NCI-H524 (cell line): ENCODE data around the gene RHBDL1.

ENCODE experiments used
- DNase-seq, 2 experiments: peaks; one replicate each; lab custom pipeline; 2025; lab: John Stamatoyannopoulos, UW

Gene RHBDL1

DNA sequence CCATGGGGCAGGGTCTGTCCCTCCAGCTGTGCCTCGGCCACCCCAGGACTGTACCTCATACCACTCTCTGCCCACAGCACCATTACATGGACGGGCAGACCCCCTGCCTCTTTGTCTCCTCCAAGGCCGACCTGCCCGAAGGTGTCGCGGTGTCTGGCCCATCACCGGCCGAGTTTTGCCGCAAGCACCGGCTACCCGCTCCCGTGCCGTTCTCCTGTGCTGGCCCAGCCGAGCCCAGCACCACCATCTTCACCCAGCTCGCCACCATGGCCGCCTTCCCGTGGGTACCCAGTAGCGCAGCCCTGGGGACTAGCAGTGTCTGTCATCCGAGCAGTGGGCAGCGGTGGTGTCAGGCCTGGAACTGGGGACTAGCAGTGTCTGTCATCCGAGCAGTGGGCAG lies 2.6 kb upstream of the RHBDL1 start:
- DNase-seq: no peak

DNA sequence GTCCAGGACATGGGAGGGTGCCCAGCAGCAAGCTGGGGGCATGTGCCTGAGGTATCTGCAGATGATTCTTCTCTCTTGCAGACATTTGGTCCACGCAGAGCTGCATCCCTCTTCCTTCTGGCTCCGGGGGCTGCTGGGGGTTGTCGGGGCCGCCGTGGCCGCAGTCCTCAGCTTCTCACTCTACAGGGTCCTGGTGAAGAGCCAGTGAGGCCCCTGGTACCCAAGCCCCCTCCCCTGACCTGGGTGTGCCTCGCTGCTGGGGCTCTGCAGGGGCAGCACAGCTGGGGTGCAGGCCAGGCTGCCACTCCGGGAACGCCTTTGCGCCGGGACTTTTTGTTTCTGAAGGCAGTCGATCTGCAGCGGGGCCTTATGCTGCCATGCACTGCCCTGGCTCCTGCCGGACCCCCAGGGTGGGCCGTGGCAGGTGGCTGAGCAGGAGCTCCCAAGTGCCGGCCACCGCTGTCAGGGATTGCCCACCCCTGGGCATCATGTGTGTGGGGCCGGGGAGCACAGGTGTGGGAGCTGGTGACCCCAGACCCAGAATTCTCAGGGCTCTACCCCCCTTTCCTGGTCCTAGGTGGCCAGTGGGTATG lies 2.0 kb upstream of the RHBDL1 start:
- DNase-seq: no peak

DNA sequence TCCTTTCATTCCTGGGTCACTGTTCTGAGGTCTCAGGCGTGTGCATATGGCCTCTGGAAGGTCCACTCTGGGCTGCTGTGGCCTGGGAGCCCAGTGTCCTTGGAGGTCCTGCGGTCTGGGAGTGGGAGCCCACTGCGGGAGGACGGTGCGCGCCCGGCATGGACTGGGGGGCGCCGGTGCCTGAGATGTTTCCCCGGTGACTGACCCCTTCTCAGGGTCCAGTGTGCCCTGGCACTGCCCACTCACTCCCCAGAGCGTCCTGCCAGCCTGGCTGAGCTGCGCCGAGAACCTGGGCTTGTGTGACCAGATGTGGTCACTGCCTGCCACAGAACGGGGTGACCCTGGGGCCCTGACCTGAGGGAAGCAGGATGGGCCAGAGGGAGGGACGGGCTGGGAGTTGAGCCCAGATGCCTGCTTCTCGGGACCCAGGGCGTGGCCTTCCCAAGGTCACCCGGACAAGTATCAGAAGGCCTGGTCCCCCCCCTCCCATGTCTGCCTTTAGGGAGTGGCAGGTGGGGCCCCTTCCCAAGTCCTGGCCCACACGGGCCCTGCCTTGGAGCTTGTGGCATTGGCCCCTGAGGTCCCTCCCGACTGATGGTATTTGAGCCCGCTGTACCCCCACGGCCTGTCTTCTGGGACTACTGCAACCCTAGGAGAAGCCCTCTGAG lies 1.1 kb upstream of the RHBDL1 start:
- no peak for DNase-seq

DNA sequence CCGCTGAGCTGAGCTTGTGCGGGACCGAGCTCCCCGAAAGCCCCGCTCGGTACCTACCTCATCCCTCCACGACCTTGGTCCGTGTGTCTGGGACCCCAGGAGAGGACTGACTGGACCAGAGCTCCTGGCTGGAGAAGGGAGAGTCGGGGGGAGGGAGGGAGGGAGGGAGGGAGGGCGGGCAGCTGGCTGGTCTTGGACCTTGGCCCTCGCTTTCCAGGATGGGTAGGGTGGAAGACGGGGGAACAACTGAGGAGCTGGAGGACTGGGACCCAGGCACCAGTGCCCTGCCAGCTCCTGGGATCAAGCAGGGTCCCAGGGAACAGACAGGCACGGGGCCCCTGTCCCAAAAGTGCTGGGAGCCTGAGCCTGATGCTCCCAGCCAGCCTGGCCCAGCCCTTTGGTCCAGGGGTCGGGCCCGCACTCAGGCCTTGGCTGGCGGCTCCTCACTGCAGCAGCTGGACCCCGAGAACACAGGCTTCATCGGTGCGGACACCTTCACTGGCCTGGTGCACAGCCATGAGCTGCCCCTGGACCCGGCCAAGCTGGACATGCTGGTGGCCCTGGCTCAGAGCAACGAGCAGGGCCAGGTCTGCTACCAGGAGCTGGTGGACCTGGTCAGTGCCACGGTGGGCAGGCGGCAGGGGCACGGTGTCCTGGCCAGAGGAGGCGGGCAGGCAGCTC lies 553 bp downstream of the RHBDL1 start:
- no peak for DNase-seq

DNA sequence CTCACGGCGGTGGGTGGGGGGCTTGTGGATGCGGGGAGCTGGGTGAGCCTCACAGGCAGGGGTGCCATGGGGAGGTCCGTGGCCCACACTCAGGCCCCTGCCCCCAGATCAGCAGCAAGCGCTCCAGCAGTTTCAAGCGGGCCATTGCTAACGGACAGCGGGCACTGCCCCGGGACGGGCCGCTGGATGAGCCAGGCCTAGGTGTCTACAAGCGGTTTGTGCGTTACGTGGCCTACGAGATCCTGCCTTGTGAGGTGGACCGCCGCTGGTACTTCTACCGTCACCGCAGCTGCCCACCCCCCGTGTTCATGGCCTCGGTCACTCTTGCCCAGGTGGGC lies 1.1 kb downstream of the RHBDL1 start:
- DNase-seq: no peak

DNA sequence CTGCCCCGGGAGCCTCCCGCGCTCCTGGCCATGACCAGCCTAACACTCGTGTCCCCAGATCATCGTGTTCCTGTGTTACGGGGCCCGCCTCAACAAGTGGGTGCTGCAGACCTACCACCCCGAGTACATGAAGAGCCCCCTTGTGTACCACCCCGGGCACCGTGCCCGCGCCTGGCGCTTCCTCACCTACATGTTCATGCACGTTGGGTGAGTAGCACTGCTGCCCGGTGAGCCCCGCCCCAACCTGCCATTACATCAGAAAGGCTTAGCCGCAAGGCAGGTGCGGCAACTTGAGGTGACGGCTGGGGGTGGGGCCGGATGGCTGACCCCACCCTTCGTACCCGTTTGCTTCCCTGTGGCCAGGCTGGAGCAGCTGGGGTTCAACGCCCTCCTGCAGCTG lies 1.4 kb downstream of the RHBDL1 start:
- no peak for DNase-seq

DNA sequence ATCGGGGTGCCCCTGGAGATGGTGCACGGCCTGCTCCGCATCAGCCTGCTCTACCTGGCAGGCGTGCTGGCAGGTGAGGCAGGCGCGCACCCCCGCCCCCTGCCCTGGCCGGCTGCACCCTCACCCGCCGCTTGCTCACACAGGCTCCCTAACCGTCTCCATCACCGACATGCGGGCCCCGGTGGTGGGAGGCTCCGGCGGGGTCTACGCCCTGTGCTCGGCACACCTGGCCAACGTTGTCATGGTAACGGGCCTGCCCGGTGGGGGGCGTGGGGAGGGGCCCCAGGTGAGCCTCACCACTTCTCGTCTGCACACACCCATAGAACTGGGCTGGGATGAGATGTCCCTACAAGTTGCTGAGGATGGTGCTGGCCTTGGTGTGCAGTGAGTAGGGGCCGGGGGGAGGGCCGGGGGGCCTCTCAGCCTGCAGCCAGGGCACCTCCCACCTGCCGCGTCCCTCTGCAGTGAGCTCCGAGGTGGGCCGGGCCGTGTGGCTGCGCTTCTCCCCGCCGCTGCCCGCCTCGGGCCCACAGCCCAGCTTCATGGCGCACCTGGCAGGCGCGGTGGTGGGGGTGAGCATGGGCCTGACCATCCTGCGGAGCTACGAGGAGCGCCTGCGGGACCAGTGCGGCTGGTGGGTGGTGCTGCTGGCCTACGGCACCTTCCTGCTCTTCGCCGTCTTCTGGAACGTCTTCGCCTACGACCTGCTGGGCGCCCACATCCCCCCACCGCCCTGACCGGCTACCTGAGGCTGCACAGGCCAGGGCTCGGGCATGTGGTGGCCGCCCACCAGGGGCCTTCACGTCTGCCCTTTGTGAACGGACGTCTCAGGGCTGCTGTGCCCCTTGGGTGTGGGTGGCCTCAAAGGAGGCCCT lies 2.1 kb downstream of the RHBDL1 start:
- no peak for DNase-seq

DNA sequence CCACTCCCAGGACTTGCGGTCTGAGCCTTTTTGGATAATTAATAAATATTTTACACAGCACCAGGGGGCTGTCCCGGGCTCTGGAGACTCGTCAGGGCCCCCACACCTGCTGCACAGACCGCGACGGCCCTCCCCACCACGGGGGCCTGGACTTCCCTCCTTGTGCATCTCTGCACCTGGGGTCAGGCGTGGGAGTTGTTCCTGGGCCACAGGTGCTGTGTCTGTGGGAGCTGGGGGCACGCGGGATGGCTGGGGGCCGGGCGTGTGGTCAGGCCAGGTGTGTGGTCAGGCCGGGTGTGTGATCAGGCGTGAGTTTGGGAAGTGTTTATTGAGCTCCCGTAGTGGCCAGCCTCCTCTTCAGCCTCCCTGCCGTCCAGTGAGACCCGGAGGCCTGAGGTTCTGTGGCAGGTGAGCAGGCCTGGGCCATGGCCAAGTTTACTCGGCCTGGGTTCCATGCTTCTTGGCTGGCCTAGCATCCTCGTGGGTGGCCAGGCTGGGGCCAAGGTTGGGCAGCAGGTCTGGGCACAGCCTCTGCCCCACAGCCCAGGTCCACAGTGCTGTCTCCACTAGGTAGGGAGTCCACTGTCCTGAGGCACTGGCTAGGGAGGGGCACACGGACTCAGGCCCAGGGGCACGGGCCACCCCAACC lies 2.9 kb downstream of the RHBDL1 start:
- DNase-seq: no peak

DNA sequence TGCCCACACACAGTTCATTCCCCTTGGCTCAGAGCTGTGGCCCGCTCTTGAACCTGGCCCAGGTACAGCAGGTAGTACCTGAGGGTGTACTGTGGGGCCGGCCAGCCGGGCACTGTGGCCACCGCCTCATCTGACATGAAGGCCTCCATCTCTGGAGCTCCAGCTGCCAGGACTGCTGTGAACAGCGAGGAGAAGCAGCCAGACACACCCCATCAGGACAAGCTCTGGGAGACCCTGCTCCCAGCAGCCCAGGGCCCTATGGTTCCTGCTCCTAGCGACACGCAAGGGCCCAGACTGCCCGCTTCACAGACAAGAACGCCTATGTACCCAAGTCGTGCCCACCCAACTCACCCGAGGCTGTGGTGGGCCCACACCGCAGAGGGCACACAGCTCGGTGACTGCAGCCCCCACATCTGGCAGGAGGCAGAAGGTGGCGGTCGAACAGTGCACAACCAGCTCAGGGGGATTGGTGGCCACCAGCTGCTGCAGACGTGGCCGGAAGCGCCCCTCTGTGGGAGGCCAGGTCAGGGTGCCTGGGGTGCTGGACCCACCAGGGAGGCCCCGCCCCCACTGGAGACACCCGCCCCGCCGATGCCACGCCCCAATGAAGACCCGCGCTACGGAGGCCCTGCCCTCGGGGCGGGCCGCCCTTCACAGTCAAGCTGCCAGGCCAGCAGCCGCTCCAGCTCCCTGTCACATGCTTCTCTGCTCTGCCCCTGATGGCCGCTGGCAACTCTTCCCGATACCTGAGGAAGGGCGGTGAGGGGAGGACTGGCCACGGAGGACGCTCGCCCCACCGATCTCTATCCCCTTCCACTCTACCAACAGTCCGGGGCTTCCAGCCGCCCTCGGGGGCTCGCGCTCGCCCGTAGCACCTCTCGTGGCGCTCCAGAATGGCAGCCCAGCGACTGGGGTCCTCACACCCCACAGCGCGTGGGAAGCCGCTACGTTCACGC lies 3.7 kb downstream of the RHBDL1 start:
- peak; percentile 70 to 82 for DNase-seq

DNA sequence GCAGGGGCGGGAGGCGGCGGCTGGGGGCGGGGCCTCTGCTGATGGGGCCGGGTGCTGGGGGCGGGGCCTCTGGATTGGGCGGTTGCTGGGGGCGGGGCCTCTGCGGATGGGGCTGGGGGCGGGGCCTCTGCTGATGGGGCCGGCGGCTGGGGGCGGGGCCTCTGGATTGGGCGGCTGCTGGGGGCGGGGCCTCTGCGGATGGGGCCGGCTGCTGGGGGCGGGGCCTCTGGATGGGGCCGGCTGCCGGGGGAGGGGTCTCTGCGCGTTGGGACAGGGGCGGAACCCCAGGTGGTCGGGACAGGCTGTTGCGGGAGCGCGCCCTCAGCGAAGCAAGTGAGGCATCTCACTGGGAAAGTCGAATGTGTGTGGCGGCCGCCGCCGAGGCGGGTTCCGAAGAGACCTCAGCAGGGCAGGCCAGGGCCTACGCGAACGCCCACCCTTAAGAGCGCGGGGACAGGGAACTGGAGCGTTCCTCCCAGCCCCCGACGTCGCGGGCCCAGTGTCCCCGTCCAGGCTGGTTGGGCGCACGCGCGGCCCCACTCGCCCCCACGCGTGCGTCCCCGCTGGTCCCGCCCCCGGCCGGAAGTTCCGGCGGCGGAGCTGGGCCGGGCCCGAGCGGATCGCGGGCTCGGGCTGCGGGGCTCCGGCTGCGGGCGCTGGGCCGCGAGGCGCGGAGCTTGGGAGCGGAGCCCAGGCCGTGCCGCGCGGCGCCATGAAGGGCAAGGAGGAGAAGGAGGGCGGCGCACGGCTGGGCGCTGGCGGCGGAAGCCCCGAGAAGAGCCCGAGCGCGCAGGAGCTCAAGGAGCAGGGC lies 4.5 kb downstream of the RHBDL1 start, which contains the start of gene STUB1:
TSS of gene STUB1 (plus strand) at position 597 of the 811 bp plus-strand sequence. CDS start at position 713, 116 bp downstream.
- DNase-seq: peak; percentile 89 to 93

DNA sequence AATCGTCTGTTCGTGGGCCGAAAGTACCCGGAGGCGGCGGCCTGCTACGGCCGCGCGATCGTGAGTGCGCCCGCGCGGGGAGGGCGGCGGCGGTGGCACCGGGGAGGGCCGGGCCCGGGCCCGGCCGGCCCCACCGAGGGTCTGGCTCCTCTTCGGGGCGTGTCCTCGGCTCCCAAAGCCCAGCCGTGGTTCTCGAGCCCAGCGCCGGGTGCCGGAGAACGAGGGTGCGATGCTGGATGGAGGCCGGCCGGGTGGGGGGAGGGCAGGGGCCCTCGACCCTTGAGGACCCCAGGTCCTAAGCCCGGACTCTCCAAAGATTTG lies 5.1 kb downstream of the RHBDL1 start:
- no peak for DNase-seq

DNA sequence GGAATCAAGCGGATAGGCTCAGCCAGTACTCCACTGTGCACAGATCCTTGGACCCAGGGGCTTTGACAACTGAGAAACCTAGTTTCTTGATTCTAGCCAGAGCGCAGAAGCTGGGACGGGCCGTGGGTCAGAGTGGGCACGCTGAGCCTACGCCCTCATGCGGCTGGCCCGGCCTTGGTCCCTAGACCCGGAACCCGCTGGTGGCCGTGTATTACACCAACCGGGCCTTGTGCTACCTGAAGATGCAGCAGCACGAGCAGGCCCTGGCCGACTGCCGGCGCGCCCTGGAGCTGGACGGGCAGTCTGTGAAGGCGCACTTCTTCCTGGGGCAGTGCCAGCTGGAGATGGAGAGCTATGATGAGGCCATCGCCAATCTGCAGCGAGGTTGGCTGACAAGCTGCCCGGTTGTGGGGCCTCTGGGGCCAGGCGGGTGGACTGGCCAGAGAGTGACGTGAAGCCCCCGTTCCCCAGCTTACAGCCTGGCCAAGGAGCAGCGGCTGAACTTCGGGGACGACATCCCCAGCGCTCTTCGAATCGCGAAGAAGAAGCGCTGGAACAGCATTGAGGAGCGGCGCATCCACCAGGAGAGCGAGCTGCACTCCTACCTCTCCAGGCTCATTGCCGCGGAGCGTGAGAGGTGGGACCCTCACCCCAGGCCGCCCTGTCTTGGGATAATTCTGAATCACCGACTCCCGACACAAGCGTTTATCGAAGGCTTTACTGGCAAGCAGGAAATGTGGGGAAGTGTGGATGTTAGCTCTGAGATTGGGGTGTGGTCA lies 5.7 kb downstream of the RHBDL1 start:
- DNase-seq: peak; percentile 21 to 48

DNA sequence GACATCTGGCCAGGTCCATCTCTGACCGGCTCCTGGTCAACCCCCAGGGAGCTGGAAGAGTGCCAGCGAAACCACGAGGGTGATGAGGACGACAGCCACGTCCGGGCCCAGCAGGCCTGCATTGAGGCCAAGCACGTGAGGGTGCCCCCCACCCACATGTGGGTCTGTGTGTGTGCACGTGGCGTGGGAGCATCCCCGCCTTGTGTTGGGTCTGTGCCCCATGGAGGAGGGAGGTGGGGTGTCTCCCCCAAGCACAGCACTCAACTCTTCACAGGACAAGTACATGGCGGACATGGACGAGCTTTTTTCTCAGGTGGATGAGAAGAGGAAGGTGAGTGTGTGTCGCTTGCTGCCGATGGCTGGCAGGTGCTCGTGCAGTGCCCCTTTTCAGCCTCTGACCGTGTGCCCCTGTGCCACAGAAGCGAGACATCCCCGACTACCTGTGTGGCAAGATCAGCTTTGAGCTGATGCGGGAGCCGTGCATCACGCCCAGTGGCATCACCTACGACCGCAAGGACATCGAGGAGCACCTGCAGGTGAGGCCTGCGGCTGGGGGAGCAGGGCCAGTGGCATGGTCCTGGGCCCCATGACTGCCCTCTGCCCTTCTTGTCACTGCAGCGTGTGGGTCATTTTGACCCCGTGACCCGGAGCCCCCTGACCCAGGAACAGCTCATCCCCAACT lies 6.4 kb downstream of the RHBDL1 start:
- no peak for DNase-seq

DNA sequence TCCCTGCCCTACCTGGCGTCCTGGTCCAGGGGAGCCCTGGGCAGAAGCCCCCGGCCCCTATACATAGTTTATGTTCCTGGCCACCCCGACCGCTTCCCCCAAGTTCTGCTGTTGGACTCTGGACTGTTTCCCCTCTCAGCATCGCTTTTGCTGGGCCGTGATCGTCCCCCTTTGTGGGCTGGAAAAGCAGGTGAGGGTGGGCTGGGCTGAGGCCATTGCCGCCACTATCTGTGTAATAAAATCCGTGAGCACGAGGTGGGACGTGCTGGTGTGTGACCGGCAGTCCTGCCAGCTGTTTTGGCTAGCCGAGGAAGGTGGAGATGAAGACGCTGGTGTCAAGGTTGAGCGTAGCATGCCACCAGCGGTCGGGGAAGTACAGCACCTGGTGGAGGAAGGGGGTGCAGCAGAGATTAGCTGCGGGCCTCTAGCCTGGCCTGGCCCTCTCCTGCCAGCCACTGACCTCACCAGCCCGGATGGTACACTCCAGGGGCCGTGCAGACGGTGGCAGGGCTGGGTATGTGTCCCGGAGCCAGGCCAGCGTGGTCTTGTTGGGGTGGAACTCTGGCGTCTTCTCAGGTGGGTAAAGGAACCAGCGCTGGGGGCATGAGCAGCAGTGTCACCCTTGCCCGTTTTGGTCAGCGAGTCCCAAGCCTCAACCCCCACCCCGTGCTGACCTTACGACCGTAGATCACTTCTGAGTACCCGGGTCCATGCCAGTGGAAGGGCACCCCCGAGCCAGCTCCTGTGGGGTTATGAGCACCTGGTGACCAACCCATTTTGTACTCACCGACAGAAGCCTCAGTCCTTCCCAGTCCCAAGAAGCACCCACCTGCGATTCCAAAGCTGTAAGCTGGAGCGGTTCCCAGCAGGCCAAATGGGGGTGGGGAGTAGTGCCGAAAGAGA lies 7.3 kb downstream of the RHBDL1 start:
- DNase-seq: no peak

DNA sequence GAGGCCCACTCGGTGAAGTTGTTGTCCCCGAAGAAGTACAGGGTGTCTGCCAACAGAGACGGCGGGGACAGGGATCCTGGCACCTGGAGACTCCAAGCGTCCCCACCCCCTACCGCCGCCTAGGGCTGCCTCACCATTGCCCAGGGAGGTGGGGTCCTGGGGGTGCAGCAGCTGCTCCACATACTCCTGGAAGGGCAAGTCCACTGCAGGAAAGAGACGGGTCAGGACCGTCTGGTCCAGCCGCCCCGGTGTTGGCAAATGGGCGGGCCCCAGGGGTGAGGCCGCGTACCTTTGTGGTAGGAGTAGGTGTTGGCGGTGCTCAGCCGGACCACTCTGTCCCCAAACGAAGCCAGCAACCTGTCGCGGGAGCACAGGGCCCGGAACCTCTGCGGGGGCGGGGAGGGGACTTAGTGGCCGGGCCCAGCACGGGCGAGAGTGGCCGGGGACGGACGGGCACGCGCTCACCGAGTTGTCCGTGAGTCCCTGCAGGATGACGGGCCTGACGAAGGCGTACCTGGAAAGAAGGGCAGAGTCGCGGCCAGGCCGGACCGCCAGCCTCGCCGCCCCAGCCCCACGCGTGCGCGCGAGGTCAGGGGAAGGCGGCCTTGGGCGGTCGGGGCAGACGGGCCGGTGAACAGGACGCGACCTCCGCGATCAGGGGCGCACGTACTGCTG lies 8.1 kb downstream of the RHBDL1 start:
- no peak for DNase-seq

DNA sequence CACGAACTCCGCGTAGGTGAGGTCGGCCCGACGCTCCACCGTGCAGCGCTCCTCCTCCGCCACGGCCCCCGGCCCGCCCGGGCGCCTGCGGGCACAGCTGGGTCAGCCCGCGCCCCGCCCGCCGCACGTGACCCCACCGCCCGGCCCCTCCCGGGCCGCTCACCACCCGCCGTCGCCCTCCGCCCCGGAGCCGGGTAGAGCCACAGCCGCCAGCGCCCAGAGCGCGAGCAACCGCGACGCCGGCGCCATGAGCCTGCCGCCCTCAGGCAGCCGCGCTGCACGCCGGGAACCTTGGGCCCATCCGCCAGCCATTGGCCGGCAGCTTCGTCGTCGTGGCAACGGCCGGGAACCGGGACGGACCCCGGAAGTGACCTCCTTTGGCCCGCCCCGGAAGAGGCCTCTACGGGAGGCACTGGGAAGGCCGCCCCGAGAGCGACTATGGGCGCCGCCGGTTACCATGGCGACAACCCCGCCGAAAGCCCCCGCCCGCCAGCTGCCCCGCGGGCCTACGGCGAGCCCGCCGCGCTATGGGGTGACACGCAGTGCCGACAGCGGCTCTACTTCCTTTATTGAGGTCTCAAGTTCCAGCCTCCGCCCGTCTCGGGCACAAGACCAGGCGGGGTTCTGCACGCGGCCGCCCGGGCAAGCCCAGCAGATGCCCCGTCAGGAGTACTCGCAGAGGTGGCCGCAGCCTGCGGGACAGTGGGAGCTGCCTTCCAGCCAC lies 8.8 kb downstream of the RHBDL1 start, which contains the start of gene JMJD8:
TSS of gene JMJD8 (minus strand) at position 264 of the 724 bp plus-strand sequence. CDS start at position 249, 15 bp downstream.
- peak; percentile 86 to 97 for DNase-seq
